OCI-LY7 (cell line): ENCODE measurements around the gene DCAF5.

Experiments
- CTCF ChIP-seq: fragments of 200-600 bp; sonication (generic); conservative IDR thresholded peaks from 2 replicates; pipeline ENCODE4 v1.5.1; 2014; ENCODE audit warnings: mild to moderate bottlenecking, antibody characterized with exemption, low read length, moderate library complexity, mixed read lengths
- EZH2phosphoT487 ChIP-seq: fragments of 200-600 bp; sonication (generic); IDR thresholded peaks from 2 replicates; pipeline ENCODE4 v1.6.1; 2018; ENCODE audit warnings: low read depth, borderline replicate concordance, mild to moderate bottlenecking, mixed run types, antibody characterized with exemption, low read length, moderate library complexity, mixed read lengths

GRCh38 chr14:69114763-69115162, 38.2 kb downstream of the DCAF5 start:
- TF ChIP-seq CTCF, result no peak
- no peak for TF ChIP-seq EZH2phosphoT487
